ENCODE results near the gene TENM4.

- TF ChIP-seq, protein P1, sequence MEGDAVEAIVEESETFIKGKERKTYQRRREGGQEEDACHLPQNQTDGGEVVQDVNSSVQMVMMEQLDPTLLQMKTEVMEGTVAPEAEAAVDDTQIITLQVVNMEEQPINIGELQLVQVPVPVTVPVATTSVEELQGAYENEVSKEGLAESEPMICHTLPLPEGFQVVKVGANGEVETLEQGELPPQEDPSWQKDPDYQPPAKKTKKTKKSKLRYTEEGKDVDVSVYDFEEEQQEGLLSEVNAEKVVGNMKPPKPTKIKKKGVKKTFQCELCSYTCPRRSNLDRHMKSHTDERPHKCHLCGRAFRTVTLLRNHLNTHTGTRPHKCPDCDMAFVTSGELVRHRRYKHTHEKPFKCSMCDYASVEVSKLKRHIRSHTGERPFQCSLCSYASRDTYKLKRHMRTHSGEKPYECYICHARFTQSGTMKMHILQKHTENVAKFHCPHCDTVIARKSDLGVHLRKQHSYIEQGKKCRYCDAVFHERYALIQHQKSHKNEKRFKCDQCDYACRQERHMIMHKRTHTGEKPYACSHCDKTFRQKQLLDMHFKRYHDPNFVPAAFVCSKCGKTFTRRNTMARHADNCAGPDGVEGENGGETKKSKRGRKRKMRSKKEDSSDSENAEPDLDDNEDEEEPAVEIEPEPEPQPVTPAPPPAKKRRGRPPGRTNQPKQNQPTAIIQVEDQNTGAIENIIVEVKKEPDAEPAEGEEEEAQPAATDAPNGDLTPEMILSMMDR (IDR thresholded peaks at IDR 0.05) = no peak
- TF ChIP-seq POLR2AphosphoS5 (IDR thresholded peaks at IDR 0.05; ENCODE audit: low read depth, low read length) = no peak
- no peak for TF ChIP-seq TCF7L2 (IDR thresholded peaks at IDR 0.05; ENCODE audit: low read depth, low read length)
Measured at GRCh38 chr11:78958444-78958843, 482.4 kb downstream of the TENM4 start.
